SU-DHL-6 (cell line): ENCODE data around the gene NTRK2.

Experiments
- EZH2phosphoT487 ChIP-seq: fragments of 200-600 bp; sonication (generic), shearing (Covaris generic); conservative IDR thresholded peaks from 2 replicates; pipeline ENCODE4 v1.6.1; 2018; ENCODE audit warnings: mild to moderate bottlenecking, antibody characterized with exemption, low read length, moderate library complexity, mixed read lengths
- TF ChIP-seq, protein P1 (sequence below): fragments of 200-600 bp; sonication (generic); IDR thresholded peaks from one replicate; pipeline ENCODE4 v1.5.1; 2017; ENCODE audit warnings: antibody characterized with exemption, mild to moderate bottlenecking, low read length, moderate library complexity; ENCODE audit not compliant: insufficient read depth, poor library complexity, severe bottlenecking

GRCh38 chr9:84857211-84857610 is 187.7 kb downstream of the NTRK2 start:
- TF ChIP-seq, protein P1, sequence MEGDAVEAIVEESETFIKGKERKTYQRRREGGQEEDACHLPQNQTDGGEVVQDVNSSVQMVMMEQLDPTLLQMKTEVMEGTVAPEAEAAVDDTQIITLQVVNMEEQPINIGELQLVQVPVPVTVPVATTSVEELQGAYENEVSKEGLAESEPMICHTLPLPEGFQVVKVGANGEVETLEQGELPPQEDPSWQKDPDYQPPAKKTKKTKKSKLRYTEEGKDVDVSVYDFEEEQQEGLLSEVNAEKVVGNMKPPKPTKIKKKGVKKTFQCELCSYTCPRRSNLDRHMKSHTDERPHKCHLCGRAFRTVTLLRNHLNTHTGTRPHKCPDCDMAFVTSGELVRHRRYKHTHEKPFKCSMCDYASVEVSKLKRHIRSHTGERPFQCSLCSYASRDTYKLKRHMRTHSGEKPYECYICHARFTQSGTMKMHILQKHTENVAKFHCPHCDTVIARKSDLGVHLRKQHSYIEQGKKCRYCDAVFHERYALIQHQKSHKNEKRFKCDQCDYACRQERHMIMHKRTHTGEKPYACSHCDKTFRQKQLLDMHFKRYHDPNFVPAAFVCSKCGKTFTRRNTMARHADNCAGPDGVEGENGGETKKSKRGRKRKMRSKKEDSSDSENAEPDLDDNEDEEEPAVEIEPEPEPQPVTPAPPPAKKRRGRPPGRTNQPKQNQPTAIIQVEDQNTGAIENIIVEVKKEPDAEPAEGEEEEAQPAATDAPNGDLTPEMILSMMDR = no peak
- TF ChIP-seq EZH2phosphoT487 = no peak
